Neuronal stem cell (in vitro differentiated cells): ENCODE results near the gene CLRN2.

Source experiments
- DNase-seq: peaks from one replicate; pipeline ENCODE4 v3.0.0-alpha.2; 2013; ENCODE audit warnings: low spot score
- H2AFZ ChIP-seq: one replicate; pipeline ENCODE4 v1.6.1; 2013; ENCODE audit warnings: mild to moderate bottlenecking, low read length, inconsistent platforms
- H2AK5ac ChIP-seq: 2 replicates; pipeline ENCODE4 v1.6.1; 2013; ENCODE audit warnings: low read depth, mild to moderate bottlenecking, inconsistent platforms, low read length, moderate library complexity, mixed read lengths
- H2BK120ac ChIP-seq: 2 replicates; pipeline ENCODE4 v1.6.1; 2013; ENCODE audit warnings: low read depth, mild to moderate bottlenecking, inconsistent platforms, low read length, moderate library complexity, mixed read lengths
- H2BK12ac ChIP-seq: one replicate; pipeline ENCODE4 v1.6.1; 2013; ENCODE audit warnings: low read length, inconsistent platforms
- H2BK15ac ChIP-seq: 2 replicates; pipeline ENCODE4 v1.6.1; 2013; ENCODE audit warnings: mild to moderate bottlenecking, low read length, inconsistent platforms, mixed read lengths
- H2BK5ac ChIP-seq: one replicate; pipeline ENCODE4 v1.6.1; 2013; ENCODE audit warnings: inconsistent platforms, mild to moderate bottlenecking, low read length, moderate library complexity
- H3K14ac ChIP-seq: one replicate; pipeline ENCODE4 v1.6.1; 2013; ENCODE audit warnings: low read length, inconsistent platforms
- H3K18ac ChIP-seq: 2 replicates; pipeline ENCODE4 v1.6.1; 2013; ENCODE audit warnings: low read length, inconsistent platforms
- H3K23ac ChIP-seq: 2 replicates; pipeline ENCODE4 v1.6.1; 2013; ENCODE audit warnings: low read depth, mild to moderate bottlenecking, mixed read lengths, low read length, inconsistent platforms; ENCODE audit not compliant: poor library complexity
- H3K27ac ChIP-seq: replicated peaks from 3 replicates; pipeline ENCODE4 v1.5.1; 2013; ENCODE audit warnings: low read length, inconsistent platforms
- H3K27me3 ChIP-seq, 3 experiments: 2 replicates each; pipeline ENCODE4 v1.6.1; 2013; ENCODE audit warnings: low read length in 3 of 3, mild to moderate bottlenecking in 2 of 3, inconsistent platforms in 1 of 3, low read depth in 1 of 3, mixed read lengths in 1 of 3, moderate library complexity in 1 of 3; ENCODE audit not compliant: control insufficient read depth in 3 of 3, insufficient read depth in 3 of 3
- H3K36me3 ChIP-seq, 2 donors: replicated peaks in 1 of 2; 2 replicates each; pipeline ENCODE4 v1.6.1; 2013; ENCODE audit warnings: low read length in 2 of 2; ENCODE audit not compliant: control insufficient read depth in 2 of 2, insufficient read depth in 2 of 2
- H3K4ac ChIP-seq: 2 replicates; pipeline ENCODE4 v1.6.1; 2013; ENCODE audit warnings: inconsistent platforms, mild to moderate bottlenecking, low read length, moderate library complexity
- H3K4me1 ChIP-seq, 2 donors: 1 replicate in 1 of 2; 2 replicates in 1 of 2; pipeline ENCODE4 v1.6.1; 2013; ENCODE audit warnings: low read length in 2 of 2, low read depth in 1 of 2; ENCODE audit not compliant: control insufficient read depth in 2 of 2, insufficient read depth in 1 of 2
- H3K4me2 ChIP-seq: one replicate; pipeline ENCODE4 v1.6.1; 2013; ENCODE audit warnings: mild to moderate bottlenecking, low read length, inconsistent platforms; ENCODE audit not compliant: insufficient read depth, poor library complexity, severe bottlenecking
- H3K4me3 ChIP-seq, 2 donors: 2 replicates each; pipeline ENCODE4 v1.5.1; 2013; ENCODE audit warnings: low read length in 2 of 2, mild to moderate bottlenecking in 2 of 2, inconsistent platforms in 1 of 2, moderate library complexity in 1 of 2
- H3K79me1 ChIP-seq: one replicate; pipeline ENCODE4 v1.6.1; 2013; ENCODE audit warnings: low read depth, mild to moderate bottlenecking, inconsistent platforms, low read length, moderate library complexity
- H3K9ac ChIP-seq: one replicate; pipeline ENCODE4 v1.6.1; 2013; ENCODE audit warnings: mild to moderate bottlenecking, low read depth, low read length, inconsistent platforms; ENCODE audit not compliant: poor library complexity
- H3K9me3 ChIP-seq, 2 donors: replicated peaks in 1 of 2; 2 replicates each; pipeline versions ENCODE3 to v1.6.1; 2013; ENCODE audit warnings: low read length in 2 of 2, mild to moderate bottlenecking in 2 of 2, inconsistent platforms in 1 of 2, low read depth in 1 of 2, mixed read lengths in 1 of 2, moderate library complexity in 1 of 2; ENCODE audit not compliant: control insufficient read depth in 2 of 2, insufficient read depth in 1 of 2
- H4K8ac ChIP-seq: one replicate; pipeline ENCODE4 v1.6.1; 2013; ENCODE audit warnings: low read depth, mild to moderate bottlenecking, inconsistent platforms, low read length, moderate library complexity
- H4K91ac ChIP-seq: one replicate; pipeline ENCODE4 v1.6.1; 2013; ENCODE audit warnings: low read length, low read depth, mild to moderate bottlenecking, inconsistent platforms; ENCODE audit not compliant: poor library complexity
- WGBS, 2 donors: extraction: QIAGEN DNeasy Blood & Tissue Kit; methylation state at CpG; one replicate each; pipeline ENCODE4 v1.1.7; 2013; ENCODE audit warnings: missing lambda C conversion rate in 2 of 2, mixed read lengths in 1 of 2; ENCODE audit not compliant: insufficient read length in 2 of 2, insufficient replicate concordance in 1 of 2; ENCODE audit errors: extremely low coverage in 2 of 2; 5-methylcytosine and 5-hydroxymethylcytosine counted together

CLRN2 gene

DNA sequence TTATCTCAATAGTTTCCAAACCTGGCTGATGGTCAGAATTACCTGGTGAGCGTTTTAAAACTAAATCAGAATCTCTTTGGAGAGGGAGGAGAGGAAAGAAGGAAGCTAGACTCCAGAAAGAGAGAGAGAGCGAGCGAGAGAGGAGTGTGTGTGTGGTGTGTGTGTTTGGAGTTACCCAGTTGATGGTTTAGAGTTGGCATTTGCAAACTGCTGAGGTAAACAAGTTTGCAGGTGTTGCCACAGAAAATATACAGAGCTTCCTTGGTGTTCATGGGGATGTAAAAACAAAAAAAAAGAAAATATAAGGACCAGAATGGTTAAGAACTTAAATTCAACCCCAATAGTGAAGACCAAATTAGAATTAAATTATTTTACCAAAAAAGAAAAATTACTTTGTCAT is 35.6 kb downstream of the CLRN2 start:
- Histone ChIP-seq H3K14ac (no peak overlapping the region), H3K4me2 (no peak overlapping the region), H2AFZ (no peak overlapping the region), H2BK12ac (no peak overlapping the region), H2BK5ac (no peak overlapping the region), H3K79me1 (no peaks in the 10 kb centered on the region), H3K4me3 (no peak overlapping the region), H3K27me3 (peaks cover 0 to 7% (median 0%) of the 10 kb centered on the region in 3 experiments), H3K4ac (no peak overlapping the region), H4K91ac (no peak overlapping the region), H4K8ac (no peak overlapping the region), H3K23ac (no peak overlapping the region), H3K18ac (no peak overlapping the region), H2BK15ac (no peak overlapping the region), H3K9ac (no peak overlapping the region), H3K36me3 (no peaks in the 10 kb centered on the region), H3K27ac (no peak overlapping the region), H2AK5ac (no peak overlapping the region), H3K4me1 (peaks cover 0 to 3% of the 10 kb centered on the region in 2 donors), H2BK120ac (no peak overlapping the region), H3K9me3 (no peaks in the 10 kb centered on the region)
- 100% methylated on average over 2 of the region's 3 CpGs; no CpG with 5 or more reads in 1 of the 2 donors for WGBS, 2 donors
- DNase-seq: no peak

GRCh38 chr4:17552427-17552826 is 37.5 kb downstream of the CLRN2 start:
- Histone ChIP-seq H2BK5ac (no peak overlapping the region), H2AK5ac (no peak overlapping the region), H2AFZ (peak overlapping the region; percentile 70), H2BK12ac (no peak overlapping the region), H3K4ac (no peak overlapping the region), H3K14ac (no peak overlapping the region), H3K27me3 (peaks cover 0 to 14% (median 0%) of the 10 kb centered on the region in 3 experiments), H4K91ac (no peak overlapping the region), H3K9me3 (no peaks in the 10 kb centered on the region), H4K8ac (no peak overlapping the region), H3K4me1 (peaks cover 0 to 3% of the 10 kb centered on the region in 2 donors), H2BK15ac (no peak overlapping the region), H2BK120ac (no peak overlapping the region), H3K79me1 (no peaks in the 10 kb centered on the region), H3K36me3 (no peaks in the 10 kb centered on the region), H3K23ac (no peak overlapping the region), H3K27ac (no peak overlapping the region), H3K9ac (no peak overlapping the region), H3K4me2 (no peak overlapping the region), H3K4me3 (no peak overlapping the region), H3K18ac (no peak overlapping the region)
- no peak for DNase-seq
- no CpG with 5 or more reads among the region's 5 CpGs for WGBS, 2 donors

GRCh38 chr4:17554568-17554967 is 39.6 kb downstream of the CLRN2 start:
- Histone ChIP-seq H2BK120ac (no peak overlapping the region), H2BK12ac (no peak overlapping the region), H2AFZ (no peak overlapping the region), H2AK5ac (no peak overlapping the region), H2BK15ac (no peak overlapping the region), H3K79me1 (no peaks in the 10 kb centered on the region), H3K9me3 (no peaks in the 10 kb centered on the region), H3K9ac (no peak overlapping the region), H3K36me3 (no peaks in the 10 kb centered on the region), H3K4me3 (no peak overlapping the region), H4K8ac (no peak overlapping the region), H2BK5ac (no peak overlapping the region), H3K4me2 (no peak overlapping the region), H3K4ac (no peak overlapping the region), H3K27me3 (peaks cover 0 to 14% (median 0%) of the 10 kb centered on the region in 3 experiments), H4K91ac (no peak overlapping the region), H3K27ac (no peak overlapping the region), H3K18ac (no peak overlapping the region), H3K4me1 (peaks cover 0 to 3% of the 10 kb centered on the region in 2 donors), H3K23ac (no peak overlapping the region), H3K14ac (no peak overlapping the region)
- no peak for DNase-seq
- WGBS, 2 donors: no CpG with 5 or more reads among the region's 4 CpGs

DNA sequence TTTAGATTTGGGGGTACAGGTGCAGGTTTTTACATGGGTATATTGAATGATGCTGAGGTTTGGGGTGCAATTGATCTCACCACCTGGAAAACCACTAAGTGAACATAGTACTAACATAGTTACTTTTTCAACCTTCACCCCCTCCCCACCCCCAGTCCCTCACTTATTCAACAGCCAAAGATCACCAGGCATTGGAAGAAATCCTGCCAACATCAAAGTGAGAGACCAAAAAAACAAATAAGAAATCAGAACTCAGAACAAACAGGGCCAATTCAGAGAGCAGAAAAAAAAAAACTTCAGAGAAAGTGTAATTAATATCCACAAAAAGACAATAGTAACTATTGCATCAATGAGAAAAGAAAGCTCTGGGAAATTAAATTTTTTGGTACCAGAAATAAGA is 41.5 kb downstream of the CLRN2 start:
- Histone ChIP-seq H2AFZ (no peak overlapping the region), H3K4ac (no peak overlapping the region), H3K27ac (no peak overlapping the region), H3K9ac (no peak overlapping the region), H3K4me3 (no peak overlapping the region), H3K27me3 (peaks cover 0 to 14% (median 0%) of the 10 kb centered on the region in 3 experiments), H2AK5ac (no peak overlapping the region), H3K23ac (no peak overlapping the region), H3K36me3 (no peaks in the 10 kb centered on the region), H2BK5ac (no peak overlapping the region), H3K4me2 (no peak overlapping the region), H4K91ac (no peak overlapping the region), H3K4me1 (peaks cover 0 to 3% of the 10 kb centered on the region in 2 donors), H3K79me1 (no peaks in the 10 kb centered on the region), H3K9me3 (no peaks in the 10 kb centered on the region), H4K8ac (no peak overlapping the region), H2BK120ac (no peak overlapping the region), H2BK12ac (no peak overlapping the region), H2BK15ac (no peak overlapping the region), H3K14ac (no peak overlapping the region), H3K18ac (no peak overlapping the region)
- DNase-seq: no peak
